Endodermal cell (in vitro differentiated cells): ENCODE measurements around the gene RNF145. TPM values are rescaled to one million over a fixed set of nuclear protein-coding genes. Genes with fewer than 3 reads are reported as not detected.

Source experiments
- DNase-seq: peaks from one replicate; pipeline ENCODE4 v3.0.0-alpha.2; 2017
- H3K27ac ChIP-seq: 2 replicates; pipeline ENCODE4 v1.5.1; 2013; ENCODE audit warnings: mild to moderate bottlenecking, low read depth, low read length, moderate library complexity
- H3K27me3 ChIP-seq: 2 replicates; pipeline ENCODE4 v1.6.1; 2013; ENCODE audit warnings: mild to moderate bottlenecking, low read length, moderate library complexity; ENCODE audit not compliant: insufficient read depth, control insufficient read depth, poor library complexity, severe bottlenecking
- H3K36me3 ChIP-seq: 2 replicates; pipeline ENCODE4 v1.7.0; 2013; ENCODE audit warnings: mild to moderate bottlenecking, low read length, moderate library complexity; ENCODE audit not compliant: control insufficient read depth, insufficient read depth
- H3K4me1 ChIP-seq: one replicate; pipeline ENCODE4 v1.7.0; 2013; ENCODE audit warnings: low read length; ENCODE audit not compliant: control insufficient read depth, insufficient read depth
- H3K4me3 ChIP-seq: 2 replicates; pipeline ENCODE4 v1.5.1; 2013; ENCODE audit warnings: mild to moderate bottlenecking, low read length, moderate library complexity
- H3K9ac ChIP-seq: 2 replicates; pipeline ENCODE4 v1.6.1; 2013; ENCODE audit warnings: mild to moderate bottlenecking, low read length, moderate library complexity; ENCODE audit not compliant: poor library complexity, severe bottlenecking; ENCODE audit errors: extremely low read depth
- H3K9me3 ChIP-seq: 2 replicates; pipeline ENCODE4 v1.6.1; 2013; ENCODE audit warnings: mild to moderate bottlenecking, low read length, moderate library complexity; ENCODE audit not compliant: control insufficient read depth
- H3K27ac Mint-ChIP-seq: 2 replicates; pipeline ENCODE4 v1.8.0; 2020; ENCODE audit warnings: mixed read lengths
- H3K27me3 Mint-ChIP-seq: 2 replicates; pipeline ENCODE4 v1.8.0; 2021; ENCODE audit warnings: mild to moderate bottlenecking, mixed read lengths; ENCODE audit not compliant: insufficient read depth
- H3K36me3 Mint-ChIP-seq: 2 replicates; pipeline ENCODE4 v1.8.0; 2020; ENCODE audit warnings: low read depth, mixed read lengths
- H3K4me1 Mint-ChIP-seq: 2 replicates; pipeline ENCODE4 v1.8.0; 2020; ENCODE audit warnings: mixed read lengths
- H3K4me3 Mint-ChIP-seq: 2 replicates; pipeline ENCODE4 v1.8.0; 2020; ENCODE audit warnings: mild to moderate bottlenecking, moderate library complexity, mixed read lengths
- H3K9me3 Mint-ChIP-seq: 2 replicates; pipeline ENCODE4 v1.8.0; 2020; ENCODE audit warnings: mild to moderate bottlenecking, mixed read lengths
- WGBS, 2 experiments: methylation state at CpG; one replicate each; pipeline versions ENCODE4 v1.1.5 to v1.1.7; 2013; ENCODE audit warnings: missing lambda C conversion rate in 2 of 2, mixed read lengths in 1 of 2; ENCODE audit not compliant: insufficient coverage in 1 of 2, insufficient read length in 1 of 2; 5-methylcytosine and 5-hydroxymethylcytosine counted together
- total RNA-seq, 2 donors: library from RNA; stranded (reverse); fragmentation: NEBNext Ultra II Directional in 1 of 2; extraction: Animal tissue kit (Norgen Biotek cat#: 25700) in 1 of 2; gene quantifications; 2 replicates in 1 of 2; 3 replicates in 1 of 2; pipeline ENCODE4 v1.2.1, GENCODE V29; 2021
- TF ChIP-seq, protein P1 (sequence below): fragments of 200-600 bp; sonication (generic); conservative IDR thresholded peaks from 2 replicates; pipeline ENCODE4 v1.5.0; 2021; ENCODE audit warnings: antibody characterized with exemption, mild to moderate bottlenecking

RNF145 gene
- total RNA-seq, 2 donors from 2014 or later = 50.2 to 50.4 TPM

GRCh38 chr5:159244890-159245289 is 35.5 kb upstream of the RNF145 start:
- Mint-ChIP-seq H3K4me1 (no peaks in the 10 kb centered on the region), H3K4me3 (no peak overlapping the region), H3K9me3 (no peaks in the 10 kb centered on the region), H3K36me3 (no peaks in the 10 kb centered on the region), H3K27me3 (peaks cover 35% of the 10 kb centered on the region), H3K27ac (no peak overlapping the region)
- Histone ChIP-seq H3K9ac (no peak overlapping the region), H3K36me3 (no peaks in the 10 kb centered on the region), H3K27me3 (peaks cover 54% of the 10 kb centered on the region), H3K4me1 (no peaks in the 10 kb centered on the region), H3K9me3 (no peaks in the 10 kb centered on the region), H3K27ac (no peak overlapping the region), H3K4me3 (no peak overlapping the region)
- TF ChIP-seq, protein P1, sequence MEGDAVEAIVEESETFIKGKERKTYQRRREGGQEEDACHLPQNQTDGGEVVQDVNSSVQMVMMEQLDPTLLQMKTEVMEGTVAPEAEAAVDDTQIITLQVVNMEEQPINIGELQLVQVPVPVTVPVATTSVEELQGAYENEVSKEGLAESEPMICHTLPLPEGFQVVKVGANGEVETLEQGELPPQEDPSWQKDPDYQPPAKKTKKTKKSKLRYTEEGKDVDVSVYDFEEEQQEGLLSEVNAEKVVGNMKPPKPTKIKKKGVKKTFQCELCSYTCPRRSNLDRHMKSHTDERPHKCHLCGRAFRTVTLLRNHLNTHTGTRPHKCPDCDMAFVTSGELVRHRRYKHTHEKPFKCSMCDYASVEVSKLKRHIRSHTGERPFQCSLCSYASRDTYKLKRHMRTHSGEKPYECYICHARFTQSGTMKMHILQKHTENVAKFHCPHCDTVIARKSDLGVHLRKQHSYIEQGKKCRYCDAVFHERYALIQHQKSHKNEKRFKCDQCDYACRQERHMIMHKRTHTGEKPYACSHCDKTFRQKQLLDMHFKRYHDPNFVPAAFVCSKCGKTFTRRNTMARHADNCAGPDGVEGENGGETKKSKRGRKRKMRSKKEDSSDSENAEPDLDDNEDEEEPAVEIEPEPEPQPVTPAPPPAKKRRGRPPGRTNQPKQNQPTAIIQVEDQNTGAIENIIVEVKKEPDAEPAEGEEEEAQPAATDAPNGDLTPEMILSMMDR = no peak
- no peak for DNase-seq

- Histone ChIP-seq H3K9ac (no peak overlapping the region), H3K27ac (no peak overlapping the region), H3K4me3 (no peak overlapping the region), H3K4me1 (no peaks in the 10 kb centered on the region), H3K36me3 (no peaks in the 10 kb centered on the region), H3K27me3 (peaks cover 53% of the 10 kb centered on the region), H3K9me3 (no peaks in the 10 kb centered on the region)
- 90% methylated on average over 2 of the region's 3 CpGs; no CpG with 5 or more reads in 1 of the 2 experiments for WGBS, 2 experiments
- TF ChIP-seq, protein P1 = no peak
- Mint-ChIP-seq H3K4me1 (no peaks in the 10 kb centered on the region), H3K27ac (no peak overlapping the region), H3K27me3 (peaks cover 35% of the 10 kb centered on the region), H3K4me3 (no peak overlapping the region), H3K9me3 (no peaks in the 10 kb centered on the region), H3K36me3 (no peaks in the 10 kb centered on the region)
- DNase-seq = no peak
Observed at GRCh38 chr5:159244163-159244562, 34.8 kb upstream of the RNF145 start.

- peaks cover 45% of the 10 kb centered on the region for H3K27me3 ChIP-seq
- H3K36me3 ChIP-seq = no peaks in the 10 kb centered on the region
- H3K9me3 Mint-ChIP-seq = no peaks in the 10 kb centered on the region
- no peaks in the 10 kb centered on the region for H3K4me1 Mint-ChIP-seq
- no peak overlapping the region for H3K9ac ChIP-seq
- no peaks in the 10 kb centered on the region for H3K4me1 ChIP-seq
- no peaks in the 10 kb centered on the region for H3K9me3 ChIP-seq
- no peak overlapping the region for H3K27ac Mint-ChIP-seq
- no peak for DNase-seq
- no peak overlapping the region for H3K4me3 ChIP-seq
- TF ChIP-seq, protein P1 = no peak
- H3K27ac ChIP-seq = no peak overlapping the region
- peaks cover 30% of the 10 kb centered on the region for H3K27me3 Mint-ChIP-seq
- no peak overlapping the region for H3K4me3 Mint-ChIP-seq
- no peaks in the 10 kb centered on the region for H3K36me3 Mint-ChIP-seq
Observed at GRCh38 chr5:159243385-159243784, 34.0 kb upstream of the RNF145 start.
